ENCODE measurements around the gene ERICH2. TPM values are rescaled to one million over a fixed set of nuclear protein-coding genes. Genes with fewer than 3 reads are reported as not detected.

ERICH2 gene
- total RNA-seq, result not detected in 2 replicates

GRCh38 chr2:170770008-170770605, at the start of gene ERICH2:
Gene ERICH2, plus strand, starts transcription at chr2:170770378. Its CDS starts 304 bp downstream, at chr2:170770682.

GRCh38 chr2:170816504-170817092, 46.4 kb downstream of the ERICH2 start, which contains the start of gene GAD1:
Gene GAD1, plus strand, starts transcription at chr2:170816887. Its CDS starts 1,705 bp downstream, at chr2:170818592.

Other genes starting within 250 kb of the ERICH2 start
- not detected in 2 replicates for gene SP5, start 55.0 kb upstream of the ERICH2 start, total RNA-seq
- under 0.01 TPM in 1 of 2 replicates, not detected in the other for gene GAD1, start 46.5 kb downstream of the ERICH2 start, total RNA-seq
- 30.3 and 34.1 TPM in 2 replicates for gene GORASP2, start 158.9 kb downstream of the ERICH2 start, total RNA-seq

Data from aortic smooth muscle cell (primary cell).